ENCODE measurements around the gene MYBPC1. TPM values are rescaled to one million over a fixed set of nuclear protein-coding genes. Genes with fewer than 3 reads are reported as not detected.
A peak's percentile ranks its signal among the peaks of the same experiment; 100 is the strongest.
"Not testable (repeated sequence)": the region's sequence is repeated elsewhere in the genome, so short reads cannot be mapped to it uniquely, and the experiment has no call there.

Gene MYBPC1, protein sequence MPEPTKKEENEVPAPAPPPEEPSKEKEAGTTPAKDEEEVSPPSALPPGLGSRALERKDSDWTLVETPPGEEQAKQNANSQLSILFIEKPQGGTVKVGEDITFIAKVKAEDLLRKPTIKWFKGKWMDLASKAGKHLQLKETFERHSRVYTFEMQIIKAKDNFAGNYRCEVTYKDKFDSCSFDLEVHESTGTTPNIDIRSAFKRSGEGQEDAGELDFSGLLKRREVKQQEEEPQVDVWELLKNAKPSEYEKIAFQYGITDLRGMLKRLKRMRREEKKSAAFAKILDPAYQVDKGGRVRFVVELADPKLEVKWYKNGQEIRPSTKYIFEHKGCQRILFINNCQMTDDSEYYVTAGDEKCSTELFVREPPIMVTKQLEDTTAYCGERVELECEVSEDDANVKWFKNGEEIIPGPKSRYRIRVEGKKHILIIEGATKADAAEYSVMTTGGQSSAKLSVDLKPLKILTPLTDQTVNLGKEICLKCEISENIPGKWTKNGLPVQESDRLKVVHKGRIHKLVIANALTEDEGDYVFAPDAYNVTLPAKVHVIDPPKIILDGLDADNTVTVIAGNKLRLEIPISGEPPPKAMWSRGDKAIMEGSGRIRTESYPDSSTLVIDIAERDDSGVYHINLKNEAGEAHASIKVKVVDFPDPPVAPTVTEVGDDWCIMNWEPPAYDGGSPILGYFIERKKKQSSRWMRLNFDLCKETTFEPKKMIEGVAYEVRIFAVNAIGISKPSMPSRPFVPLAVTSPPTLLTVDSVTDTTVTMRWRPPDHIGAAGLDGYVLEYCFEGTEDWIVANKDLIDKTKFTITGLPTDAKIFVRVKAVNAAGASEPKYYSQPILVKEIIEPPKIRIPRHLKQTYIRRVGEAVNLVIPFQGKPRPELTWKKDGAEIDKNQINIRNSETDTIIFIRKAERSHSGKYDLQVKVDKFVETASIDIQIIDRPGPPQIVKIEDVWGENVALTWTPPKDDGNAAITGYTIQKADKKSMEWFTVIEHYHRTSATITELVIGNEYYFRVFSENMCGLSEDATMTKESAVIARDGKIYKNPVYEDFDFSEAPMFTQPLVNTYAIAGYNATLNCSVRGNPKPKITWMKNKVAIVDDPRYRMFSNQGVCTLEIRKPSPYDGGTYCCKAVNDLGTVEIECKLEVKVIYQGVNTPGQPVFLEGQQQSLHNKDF
- not detected in 2 replicates for total RNA-seq (2014; rRNA removed; shearing (Covaris generic))

GRCh38 chr12:101594700-101595099 is at the start of gene MYBPC1:
Gene MYBPC1, plus strand, starts transcription at chr12:101594971. Its CDS starts 100 bp downstream, at chr12:101595071.
- no peak for DNase-seq (ENCODE audit: low read depth)

- DNase-seq (ENCODE audit: low read depth) = no peak
These were observed 43.2 kb upstream of the MYBPC1 start for GRCh38 chr12:101551362-101552114.

- peak; percentile 7 for DNase-seq (ENCODE audit: low read depth)
These were observed 42.5 kb upstream of the MYBPC1 start for GRCh38 chr12:101552277-101552676.

GRCh38 chr12:101557094-101557493 is 37.7 kb upstream of the MYBPC1 start:
- no peak for DNase-seq (ENCODE audit: low read depth)

DNA sequence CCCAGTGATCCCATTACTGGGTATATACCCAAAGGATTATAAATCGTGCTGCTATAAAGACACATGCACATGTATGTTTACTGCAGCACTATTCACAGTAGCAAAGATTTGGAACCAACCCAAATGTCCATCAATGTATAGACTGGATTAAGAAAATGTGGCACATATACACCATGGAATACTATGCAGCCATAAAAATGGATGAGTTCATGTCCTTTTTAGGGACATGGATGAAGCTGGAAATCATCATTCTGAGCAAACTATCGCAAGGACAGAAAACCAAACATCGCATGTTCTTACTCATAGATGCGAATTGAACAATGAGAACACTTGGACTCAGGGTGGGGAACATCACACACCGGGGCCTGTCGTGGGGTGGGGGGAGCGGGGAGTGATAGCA is 36.0 kb upstream of the MYBPC1 start:
- not testable (repeated sequence) for DNase-seq (ENCODE audit: low read depth)

DNA sequence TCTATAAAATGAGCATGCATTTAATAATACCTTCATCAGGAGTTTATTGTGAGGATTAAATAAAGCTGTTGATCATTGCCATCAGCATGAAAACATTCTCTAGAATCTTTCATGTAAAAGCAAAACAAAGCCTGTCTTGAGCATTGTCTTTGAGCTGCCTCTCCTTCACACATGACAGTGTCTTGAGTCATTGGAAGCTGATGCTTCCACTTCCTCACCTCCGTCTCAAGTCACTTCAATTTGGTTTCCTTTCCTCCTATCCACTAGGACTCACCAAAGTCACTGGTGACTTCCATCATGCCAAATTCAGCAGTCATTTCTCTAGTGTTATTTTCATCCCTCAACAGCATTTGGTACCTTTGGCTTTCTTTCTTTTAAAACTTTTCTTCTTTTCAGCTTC is 31.6 kb upstream of the MYBPC1 start:
- DNase-seq (ENCODE audit: low read depth) = no peak

DNA sequence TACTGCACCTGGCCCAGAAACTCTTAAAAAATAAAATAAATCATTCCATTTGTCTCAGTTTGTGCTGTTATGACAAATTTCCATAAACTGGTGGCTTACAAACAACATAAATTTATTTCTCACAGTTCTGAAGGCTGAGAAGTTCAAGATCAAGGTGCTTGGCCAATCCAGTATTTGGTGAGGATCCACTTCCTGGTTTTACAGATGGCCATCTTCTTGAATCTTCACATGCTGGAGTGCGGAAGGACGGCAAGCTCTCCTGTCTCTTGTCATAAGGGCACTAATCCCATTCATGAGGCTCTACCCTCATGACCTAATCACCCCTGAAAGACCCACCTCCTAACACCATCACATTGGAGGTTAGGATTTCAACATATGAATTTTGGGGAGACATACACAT is 29.9 kb upstream of the MYBPC1 start:
- DNase-seq (ENCODE audit: low read depth) = no peak

- no peak for DNase-seq (ENCODE audit: low read depth)
These were observed 28.5 kb upstream of the MYBPC1 start for GRCh38 chr12:101566318-101566717.

DNA sequence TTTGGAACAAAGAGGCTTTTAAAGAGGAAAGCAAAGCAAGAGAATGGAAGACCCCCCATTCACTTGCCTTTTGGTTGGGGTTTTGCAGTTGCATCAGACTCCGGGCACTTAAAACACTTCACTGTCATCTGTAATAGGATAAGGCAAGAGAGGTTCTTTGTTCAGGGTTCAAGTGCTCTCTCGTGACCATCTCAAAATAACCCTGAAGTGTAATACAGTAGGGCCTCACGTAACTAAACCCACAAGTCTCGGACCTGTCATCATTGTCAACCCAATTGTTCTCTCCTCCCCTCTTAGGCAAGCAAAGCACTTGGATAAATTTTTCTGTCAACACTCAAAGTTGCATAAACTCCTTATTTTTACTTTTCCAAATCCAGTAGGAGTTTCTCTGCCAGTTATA is 26.9 kb upstream of the MYBPC1 start:
- no peak for DNase-seq (ENCODE audit: low read depth)

- peak; percentile 16 for DNase-seq (ENCODE audit: low read depth)
These were observed 24.7 kb upstream of the MYBPC1 start for GRCh38 chr12:101570047-101570446.

DNA sequence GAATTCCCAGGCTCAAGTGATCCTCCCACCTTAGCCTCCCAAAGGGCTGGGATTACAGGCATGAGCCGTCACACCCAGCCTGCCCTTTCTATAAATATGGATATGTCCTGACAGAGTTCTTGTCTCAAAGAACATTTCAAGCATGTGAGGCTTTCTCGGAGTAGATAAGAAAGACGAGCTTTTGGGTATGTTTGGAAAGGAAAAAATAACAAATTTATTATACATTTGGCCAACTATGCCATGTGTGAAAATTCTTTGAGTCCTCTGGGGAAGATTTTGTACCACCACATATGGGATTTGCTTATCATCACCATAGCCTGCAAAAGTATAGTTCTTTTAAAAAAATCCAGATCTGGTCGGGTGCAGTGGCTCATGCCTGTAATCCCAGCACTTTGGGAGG is 23.7 kb upstream of the MYBPC1 start:
- DNase-seq (ENCODE audit: low read depth) = no peak

GRCh38 chr12:101573743-101574142 is 21.0 kb upstream of the MYBPC1 start:
- DNase-seq (ENCODE audit: low read depth) = no peak

DNA sequence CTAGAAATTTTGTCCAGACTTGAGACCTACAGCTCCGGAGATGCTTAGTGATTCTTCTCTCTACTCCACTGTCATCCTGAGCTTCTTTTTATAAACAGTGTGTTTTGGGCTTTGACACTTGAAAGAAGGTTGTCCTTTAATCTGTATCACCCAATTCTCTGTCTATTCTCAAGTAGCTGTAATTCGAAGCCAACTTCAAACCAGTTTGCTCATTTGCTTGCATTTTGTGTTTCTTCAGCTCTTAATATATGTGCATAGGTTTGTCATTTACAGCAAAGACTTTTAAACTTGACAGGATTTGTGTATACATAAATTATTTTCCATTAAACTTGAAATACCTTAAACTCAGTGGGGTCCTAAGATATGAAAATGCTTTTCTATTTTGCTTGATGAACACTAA is 16.4 kb upstream of the MYBPC1 start:
- no peak for DNase-seq (ENCODE audit: low read depth)

GRCh38 chr12:101581190-101581589 is 13.6 kb upstream of the MYBPC1 start:
- no peak for DNase-seq (ENCODE audit: low read depth)

- no peak for DNase-seq (ENCODE audit: low read depth)
These were observed 11.8 kb upstream of the MYBPC1 start for GRCh38 chr12:101582937-101583336.

DNA sequence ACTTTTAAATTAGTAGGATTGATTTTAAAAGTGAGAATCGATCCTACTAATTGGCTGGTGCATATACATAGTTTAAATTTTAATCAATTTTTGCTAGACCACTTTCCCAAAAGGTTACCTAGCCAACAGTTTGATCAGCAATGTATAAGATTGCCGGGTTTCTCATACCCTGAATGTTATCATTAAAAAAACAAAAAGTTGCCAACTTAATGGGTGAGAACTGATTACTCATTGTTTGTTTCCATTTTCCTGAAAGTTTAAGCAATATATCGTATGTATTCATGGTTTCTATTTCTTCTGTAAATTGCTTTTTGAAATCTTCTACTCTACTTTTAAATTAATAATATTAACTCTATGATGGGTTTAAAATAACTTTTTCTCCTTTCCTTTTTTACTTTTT is 4.4 kb upstream of the MYBPC1 start:
- no peak for DNase-seq (ENCODE audit: low read depth)

DNA sequence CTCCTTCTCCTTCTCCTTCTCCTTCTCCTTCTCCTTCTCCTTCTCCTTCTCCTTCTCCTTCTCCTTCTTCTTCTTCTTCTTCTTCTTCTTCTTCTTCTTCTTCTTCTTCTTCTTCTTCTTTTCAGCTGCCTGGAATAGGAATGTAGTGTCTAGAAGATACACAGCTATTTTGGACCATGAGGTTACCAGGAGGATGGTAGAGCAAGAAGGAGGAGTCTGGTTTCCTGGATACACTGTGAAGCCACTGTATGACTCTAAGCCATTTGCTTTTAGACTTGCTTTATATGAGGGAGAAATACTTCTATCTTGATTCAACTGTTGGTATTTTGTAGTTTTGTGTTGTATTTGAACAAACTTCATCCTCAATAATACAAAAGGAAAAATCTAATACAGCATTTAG is 3.0 kb upstream of the MYBPC1 start:
- no peak for DNase-seq (ENCODE audit: low read depth)

- DNase-seq (ENCODE audit: low read depth) = no peak
These were observed 2.3 kb upstream of the MYBPC1 start for GRCh38 chr12:101592448-101592847.

DNA sequence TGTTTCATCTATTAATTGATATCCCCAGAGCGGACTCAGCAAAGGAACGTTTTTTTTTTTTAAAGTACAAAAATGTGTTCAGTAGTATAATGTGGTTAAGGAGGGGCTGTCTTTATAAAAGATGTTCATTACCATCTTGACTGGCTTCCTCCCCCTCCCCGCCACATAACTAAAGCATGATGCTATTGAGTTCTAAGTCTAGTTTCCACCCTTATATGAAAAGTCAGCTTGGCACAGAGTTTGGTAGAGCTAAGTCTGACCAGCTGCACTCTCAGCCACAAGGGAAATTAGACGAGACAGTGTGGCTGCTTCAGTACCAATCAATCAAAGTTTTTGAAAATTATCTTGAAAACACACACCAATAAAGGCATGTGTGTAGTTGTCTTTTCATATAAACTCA is 1.9 kb upstream of the MYBPC1 start:
- DNase-seq (ENCODE audit: low read depth) = no peak

DNA sequence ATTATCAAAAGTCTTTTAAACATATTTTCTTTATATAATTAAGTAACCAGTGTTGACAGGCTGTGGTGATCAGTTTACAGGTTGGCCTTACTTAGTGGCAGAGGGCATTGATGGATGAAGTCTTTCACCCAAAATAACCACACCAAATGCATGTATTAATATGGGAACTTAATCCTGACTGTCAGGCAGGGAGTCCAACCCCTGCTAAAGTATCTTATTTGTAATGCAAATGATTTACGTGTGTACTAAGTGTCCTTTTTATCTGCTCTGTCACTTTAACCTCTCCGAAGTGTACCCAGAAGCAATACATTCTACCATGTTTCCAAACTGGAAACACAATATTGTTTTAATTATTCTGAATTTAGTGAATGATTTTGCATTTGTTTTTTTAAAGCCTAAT is 1.4 kb downstream of the MYBPC1 start:
- DNase-seq (ENCODE audit: low read depth) = no peak

DNA sequence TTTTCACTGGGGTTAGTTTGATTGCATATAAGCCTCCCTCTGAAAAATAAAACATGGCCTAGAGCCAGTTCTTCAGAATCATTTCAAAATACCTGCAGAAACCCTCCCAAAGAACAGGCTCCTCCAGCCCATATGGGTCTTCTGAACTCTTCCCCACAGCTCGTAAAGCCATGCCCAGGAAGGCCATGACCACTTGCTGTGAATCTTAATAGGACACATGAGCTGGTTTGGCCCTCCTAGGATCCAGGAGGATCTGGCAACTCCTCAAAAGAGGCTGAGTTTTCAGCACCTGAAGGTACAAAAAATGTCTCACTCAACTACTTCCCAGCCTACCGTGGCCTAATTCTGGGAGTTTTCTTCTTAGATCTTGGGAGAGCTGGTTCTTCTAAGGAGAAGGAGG is 2.4 kb downstream of the MYBPC1 start:
- DNase-seq (ENCODE audit: low read depth) = no peak

- no peak for DNase-seq (ENCODE audit: low read depth)
These were observed 3.7 kb downstream of the MYBPC1 start for GRCh38 chr12:101598483-101598882.
